Hepatic stellate cell (primary cell): Measurements from ENCODE around the gene ROBO3.

Experiments used
- DNase-seq: peaks from one replicate; pipeline ENCODE4 v3.0.0; 2011; ENCODE audit warnings: low spot score

The ROBO3 gene

GRCh38 chr11:124892750-124893454 lies 27.7 kb downstream of the ROBO3 start:
- peak; percentile 1 for DNase-seq

DNA sequence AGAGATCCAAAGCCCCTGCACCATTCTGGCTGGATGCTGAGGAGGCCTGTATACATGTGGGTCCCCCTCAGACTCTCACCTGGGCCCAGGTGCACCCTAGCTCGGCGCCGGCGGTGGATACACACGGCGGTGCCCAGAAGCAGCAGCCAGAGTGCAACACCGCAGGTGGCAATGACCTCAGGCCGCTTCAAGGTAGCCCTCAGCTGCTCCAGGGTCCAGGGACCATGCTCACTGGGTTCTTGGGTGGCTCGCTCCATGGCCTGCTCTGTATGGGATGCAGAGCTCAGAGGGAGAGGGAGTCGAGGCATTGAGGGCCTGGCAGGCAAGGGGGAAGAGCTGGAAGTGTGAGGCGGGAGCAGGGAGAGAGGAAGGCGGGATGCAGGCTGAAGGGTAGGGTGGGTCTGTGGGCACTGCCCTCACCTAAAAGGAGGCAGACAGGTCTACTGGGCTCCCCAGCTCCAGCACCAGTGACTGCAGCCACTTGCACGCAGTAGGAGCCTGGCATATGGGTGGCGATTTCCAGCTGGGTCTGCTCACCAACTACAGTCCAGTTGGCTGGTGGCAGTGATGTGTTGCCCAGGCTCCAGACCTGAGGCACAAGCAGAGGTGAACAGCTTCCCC lies 28.7 kb downstream of the ROBO3 start:
- peak; percentile 1 for DNase-seq

DNA sequence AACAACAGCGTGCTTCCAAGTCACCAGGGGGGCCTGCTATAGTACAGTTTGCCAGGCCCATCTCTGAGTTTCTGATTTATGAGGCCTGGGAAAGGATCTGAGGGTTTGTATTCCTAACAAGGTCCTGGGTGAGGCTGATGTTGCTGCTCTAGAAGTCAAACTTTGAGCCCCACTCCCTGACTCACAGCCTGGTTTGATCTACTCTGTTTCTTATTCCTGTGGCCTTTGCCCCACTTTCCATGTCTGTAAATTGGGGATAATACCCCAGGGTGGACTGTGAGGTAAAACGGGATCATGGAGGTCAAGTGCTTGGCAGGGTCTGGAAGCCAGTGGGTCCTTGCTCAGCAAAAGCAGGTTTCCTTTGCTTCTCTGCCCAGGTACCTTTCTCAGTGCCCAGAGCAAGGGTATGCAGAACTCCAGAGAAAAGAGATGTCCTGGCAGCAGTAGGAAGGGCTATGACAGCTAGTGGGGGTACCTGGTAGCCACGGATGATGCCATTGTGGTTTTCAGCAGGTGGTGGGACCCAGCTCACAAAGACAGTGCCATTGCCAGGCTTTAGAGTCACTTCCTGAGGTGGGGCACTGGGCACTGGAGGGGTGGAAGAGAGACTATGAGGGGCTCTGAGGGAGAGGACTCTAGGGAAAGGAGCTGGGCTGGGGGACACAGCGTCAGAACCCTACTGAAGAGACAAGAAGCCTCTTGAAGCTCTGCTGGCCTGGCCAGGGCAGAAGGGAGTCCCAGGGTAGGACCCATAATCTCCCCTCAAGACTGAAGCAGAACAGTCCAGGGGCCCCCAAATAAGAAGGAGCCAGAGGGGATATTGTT lies 29.6 kb downstream of the ROBO3 start:
- peak; percentile 15 for DNase-seq

DNA sequence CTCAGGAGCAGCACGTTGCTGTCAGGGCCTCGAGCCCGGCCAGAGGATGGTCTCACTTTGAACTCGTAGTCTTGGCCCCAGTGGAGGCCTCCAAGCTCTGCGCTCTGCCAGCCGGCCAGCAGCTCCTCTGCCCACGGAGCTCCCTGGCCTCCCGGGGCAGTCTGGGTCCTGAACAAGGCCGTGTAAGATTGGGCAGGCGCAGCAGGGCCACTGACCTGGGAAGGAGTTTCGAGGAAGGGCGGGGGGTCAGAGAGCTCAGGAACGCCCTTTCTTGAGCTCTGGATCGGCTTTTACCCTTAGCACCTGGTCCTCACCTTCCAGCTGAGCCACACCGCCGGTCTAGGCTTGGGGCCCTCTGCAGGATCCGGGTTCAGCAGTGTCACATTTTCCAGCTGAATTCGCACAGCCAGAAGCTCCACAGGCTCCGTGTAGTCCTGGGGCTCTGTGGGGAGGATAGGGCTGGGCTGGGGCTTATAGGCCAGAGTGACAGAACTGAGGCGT lies 30.3 kb downstream of the ROBO3 start:
- no peak for DNase-seq

DNA sequence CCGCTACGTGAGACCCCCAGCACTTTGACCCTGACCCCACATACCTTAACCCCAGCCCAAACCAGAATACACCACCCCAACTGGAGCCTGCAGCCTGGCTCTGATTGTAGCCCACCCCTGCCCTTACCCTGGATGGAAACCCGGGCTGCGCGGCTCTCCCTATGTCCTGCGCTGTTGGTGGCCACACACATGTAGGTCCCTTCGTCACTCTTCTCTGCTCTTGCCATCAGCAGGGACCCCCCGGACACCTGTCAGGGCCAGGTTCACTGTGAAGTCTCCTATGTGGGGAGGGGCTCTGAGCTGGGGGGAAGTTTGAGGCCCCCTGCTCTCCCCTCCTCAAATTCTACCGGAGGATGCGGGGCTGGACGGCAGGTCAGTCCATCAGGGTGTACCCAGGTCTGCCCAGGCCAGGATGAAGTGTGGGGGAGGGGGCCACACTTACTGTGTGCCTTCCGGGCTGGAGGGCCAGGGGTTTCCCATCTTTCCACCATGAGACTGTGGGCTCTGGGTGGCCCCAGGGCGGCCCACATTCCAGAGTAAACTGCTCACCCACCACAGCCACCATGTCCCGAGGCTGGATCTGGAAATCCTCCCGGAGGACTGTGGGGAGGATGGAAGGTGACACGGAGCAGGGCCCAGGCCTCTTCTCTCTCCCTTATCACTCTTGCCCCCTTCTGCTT lies 31.0 kb downstream of the ROBO3 start:
- DNase-seq = peak; percentile 13

DNA sequence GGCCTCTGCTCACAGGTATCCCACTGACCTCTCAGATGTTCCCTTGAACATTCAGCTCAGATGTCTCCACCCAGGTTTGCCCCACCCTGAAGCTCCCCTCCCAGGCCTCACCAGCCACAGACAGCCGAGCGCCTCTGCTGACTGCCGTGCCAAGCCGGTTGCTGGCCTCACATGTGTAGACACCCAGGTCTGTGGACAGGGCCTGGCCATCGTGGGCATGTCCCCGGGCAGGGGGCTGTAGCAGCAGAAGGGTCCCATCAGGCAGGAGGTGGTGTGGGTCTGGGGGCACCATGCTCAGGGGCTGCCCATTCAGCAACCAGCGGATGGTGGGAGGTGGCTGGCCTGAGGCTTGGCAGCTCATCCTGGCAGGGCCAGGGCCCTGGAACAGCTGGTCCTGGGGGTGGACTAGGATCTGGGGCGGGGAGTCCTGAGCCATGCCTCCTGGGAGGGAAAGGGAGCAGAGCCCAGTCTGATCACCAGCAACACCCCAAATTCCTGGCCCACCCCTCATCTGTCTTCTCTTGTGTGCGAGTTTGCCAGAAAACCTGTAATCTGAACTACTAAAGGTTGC lies 31.7 kb downstream of the ROBO3 start:
- DNase-seq = peak; percentile 1

DNA sequence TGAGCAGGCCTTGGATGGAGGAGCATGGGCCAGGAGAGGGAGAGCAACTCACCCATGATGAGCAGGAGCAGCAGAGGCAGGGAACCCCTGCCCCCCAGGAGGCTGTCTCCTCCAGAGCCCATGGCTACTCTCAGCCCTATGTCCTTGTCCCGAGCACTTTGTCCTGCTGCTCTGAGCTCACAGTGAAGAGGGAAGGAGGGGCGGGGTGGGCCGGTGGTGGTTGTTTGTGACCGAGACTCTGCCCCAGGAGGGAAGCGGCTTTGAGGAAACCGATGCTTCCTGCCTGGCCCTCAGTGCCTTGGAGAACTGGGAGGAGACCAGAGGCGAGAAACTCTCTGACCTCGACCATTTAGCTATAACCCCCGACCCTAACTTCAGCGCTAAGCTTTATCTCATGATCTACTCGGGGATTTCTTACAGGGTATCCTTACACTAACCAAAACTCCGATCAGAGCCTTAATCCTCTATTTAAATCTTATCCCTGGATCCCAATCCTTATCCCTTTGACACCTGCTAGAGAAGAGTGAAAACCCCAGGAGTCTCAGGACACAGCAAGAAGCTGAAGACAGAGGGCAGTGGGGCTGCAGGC lies 32.5 kb downstream of the ROBO3 start, which contains the start of gene ROBO4:
Gene ROBO4, minus strand, starts transcription at position 192 of the 589 bp plus-strand sequence. Its CDS starts 70 bp downstream, at position 122.
- DNase-seq = peak; percentile 7

DNA sequence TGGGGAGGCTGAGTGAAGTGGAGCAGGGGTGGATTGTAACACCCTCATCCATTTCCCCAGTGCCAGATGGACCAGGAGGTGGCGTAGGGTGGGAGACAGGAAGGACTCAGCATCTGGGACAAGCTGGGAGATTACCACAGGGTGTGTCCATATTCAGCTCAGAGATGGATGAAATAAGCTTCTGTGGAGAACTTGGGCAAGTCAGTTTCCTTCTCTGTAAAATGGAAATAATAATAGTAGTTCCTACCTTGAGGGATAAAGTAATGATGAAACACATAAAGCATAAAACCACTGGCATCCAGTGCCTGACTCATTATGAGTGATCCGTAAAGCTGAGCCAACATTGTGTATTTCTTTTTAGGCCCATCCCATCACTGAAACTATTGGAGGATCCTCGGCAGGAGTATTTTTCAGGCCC lies 33.0 kb downstream of the ROBO3 start:
- DNase-seq = peak; percentile 63

- DNase-seq = peak; percentile 58
Measured at GRCh38 chr11:124898711-124899110, 33.5 kb downstream of the ROBO3 start.

DNA sequence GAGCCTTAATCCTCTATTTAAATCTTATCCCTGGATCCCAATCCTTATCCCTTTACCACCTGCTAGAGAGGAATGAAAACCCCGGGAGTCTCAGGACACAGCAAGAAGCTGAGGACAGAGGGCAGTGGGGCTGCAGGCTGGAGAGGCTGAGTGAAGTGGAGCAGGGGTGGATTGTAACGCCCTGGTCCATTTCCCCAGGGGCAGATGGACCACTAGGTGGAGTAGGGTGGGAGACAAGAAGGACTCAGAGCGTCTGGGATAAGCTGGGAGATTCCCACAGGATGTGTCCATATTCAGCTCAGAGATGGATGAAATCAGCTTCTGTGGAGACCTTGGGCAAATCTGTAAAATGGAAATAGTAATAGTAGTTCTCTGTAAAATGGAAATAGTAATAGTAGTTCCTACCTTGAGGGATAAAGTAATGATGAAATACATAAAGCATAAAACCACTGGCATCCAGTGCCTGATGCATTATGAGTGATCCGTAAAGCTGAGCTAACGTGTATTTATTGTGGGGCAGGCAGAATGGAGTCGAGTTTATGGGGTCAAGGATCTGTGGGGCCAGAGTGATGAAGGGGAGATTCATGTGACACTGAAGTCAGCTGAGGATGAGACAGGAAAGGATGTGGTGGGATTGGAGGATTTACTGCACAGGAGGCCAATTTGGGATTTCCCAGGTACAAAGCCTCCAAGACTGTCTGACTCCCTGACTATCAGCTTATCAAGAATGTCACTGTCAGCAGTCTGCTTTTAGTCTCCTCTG lies 34.3 kb downstream of the ROBO3 start:
- DNase-seq = peak; percentile 8

DNA sequence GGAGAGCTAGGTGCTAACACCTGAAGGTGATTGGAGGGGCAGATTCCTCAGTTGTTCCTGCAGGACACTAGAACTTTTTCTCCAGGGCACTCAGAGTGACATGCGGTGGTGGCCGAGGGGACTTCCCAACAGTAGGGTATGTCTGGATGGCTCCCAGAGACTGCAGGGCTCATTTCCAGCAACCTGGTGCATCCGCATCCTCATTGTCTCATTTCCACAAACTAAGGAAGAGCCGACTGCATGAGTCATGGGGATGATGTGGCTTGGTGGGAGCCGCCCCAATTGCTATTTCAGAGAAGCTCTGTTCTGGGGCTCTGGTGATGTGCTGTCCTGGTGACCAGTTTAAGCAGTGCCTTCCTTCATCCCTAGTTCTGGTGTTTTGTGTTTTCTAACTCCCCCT lies 35.2 kb downstream of the ROBO3 start:
- peak; percentile 83 for DNase-seq

GRCh38 chr11:124902616-124903015 lies 37.4 kb downstream of the ROBO3 start:
- no peak for DNase-seq

GRCh38 chr11:124915541-124916369 lies 50.5 kb downstream of the ROBO3 start:
- DNase-seq = no peak

GRCh38 chr11:124916370-124916710 lies 51.1 kb downstream of the ROBO3 start:
- DNase-seq = no peak

DNA sequence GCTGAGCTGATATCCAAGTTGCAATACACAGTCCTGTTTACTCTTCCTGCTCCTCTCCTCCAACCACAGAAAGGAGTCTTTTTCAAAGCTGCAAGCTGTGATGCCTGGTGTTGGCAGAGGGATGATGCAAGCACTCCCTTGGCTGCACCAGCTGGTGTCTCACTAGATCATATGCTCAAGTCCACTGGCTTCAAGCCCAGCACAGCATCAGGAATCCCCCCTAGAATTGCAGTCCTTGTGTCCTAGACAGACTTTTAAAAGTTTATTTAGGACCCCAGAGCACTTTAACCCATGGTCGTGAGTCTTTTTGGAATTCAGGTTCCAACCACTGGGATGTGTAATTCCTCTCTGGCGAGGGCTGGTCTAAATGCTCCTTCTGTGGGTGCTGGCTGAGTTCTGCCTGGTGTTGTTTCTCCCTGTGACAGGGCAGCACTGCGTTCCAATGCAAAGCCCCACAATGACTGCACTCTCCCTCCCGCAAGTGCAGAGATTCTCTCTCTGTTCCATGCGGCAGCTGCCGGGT lies 51.9 kb downstream of the ROBO3 start:
- no peak for DNase-seq

GRCh38 chr11:124918950-124919349 lies 53.7 kb downstream of the ROBO3 start, which contains the start of gene HEPN1:
HEPN1 (plus strand) TSS chr11:124919250.
- no peak for DNase-seq

GRCh38 chr11:124919898-124920297 lies 54.7 kb downstream of the ROBO3 start:
- DNase-seq = no peak

DNA sequence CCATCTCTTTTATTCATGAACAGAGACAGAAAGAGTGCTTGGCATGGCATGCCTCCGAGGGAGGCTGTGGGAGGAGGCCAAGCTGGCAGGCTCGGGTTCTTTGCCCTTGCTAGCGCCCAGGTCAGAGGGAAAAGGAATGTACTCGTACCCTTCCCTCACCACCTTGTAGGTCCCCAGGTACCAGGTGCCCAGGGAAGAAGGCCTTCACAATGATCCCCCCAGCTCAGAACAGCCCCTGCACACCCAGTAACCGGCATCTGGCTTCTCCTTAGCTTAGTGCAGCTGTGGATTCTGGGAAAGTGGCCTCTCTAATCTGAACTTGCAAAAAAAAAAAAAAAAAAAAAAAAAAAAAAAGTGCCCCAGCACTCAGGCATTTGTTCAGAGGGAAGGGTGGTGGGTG lies 55.1 kb downstream of the ROBO3 start:
- DNase-seq = no peak

- peak; percentile 70 for DNase-seq
Measured at GRCh38 chr11:124920870-124921609, 55.8 kb downstream of the ROBO3 start.
